A673 (cell line): ENCODE measurements around the gene TAAR1.

Source experiments
- CTCF ChIP-seq: fragments of 300-800, 200-600 bp; sonication (generic); conservative IDR thresholded peaks from 2 replicates; pipeline ENCODE4 v1.5.1; 2017; ENCODE audit warnings: low read depth, mild to moderate bottlenecking, antibody characterized with exemption, low read length, moderate library complexity, mixed read lengths
- EZH2 ChIP-seq: fragments of 200-600 bp; sonication (generic); IDR thresholded peaks from 2 replicates; pipeline ENCODE4 v1.6.1; 2017; ENCODE audit warnings: borderline replicate concordance, low read depth, mild to moderate bottlenecking, mixed read lengths, antibody characterized with exemption, low read length; ENCODE audit not compliant: poor library complexity, severe bottlenecking

- TF ChIP-seq CTCF (no peak), EZH2 (no peak)
Measured at GRCh38 chr6:132607544-132608233, 51.3 kb downstream of the TAAR1 start.
